ENCODE results near the gene FIZ1. TPM values are rescaled to one million over a fixed set of nuclear protein-coding genes. Genes with fewer than 3 reads are reported as not detected.

The FIZ1 gene
- total and polyA plus RNA-seq, 8 donors, result 6.8 to 12.6 (median 10.3) TPM

DNA sequence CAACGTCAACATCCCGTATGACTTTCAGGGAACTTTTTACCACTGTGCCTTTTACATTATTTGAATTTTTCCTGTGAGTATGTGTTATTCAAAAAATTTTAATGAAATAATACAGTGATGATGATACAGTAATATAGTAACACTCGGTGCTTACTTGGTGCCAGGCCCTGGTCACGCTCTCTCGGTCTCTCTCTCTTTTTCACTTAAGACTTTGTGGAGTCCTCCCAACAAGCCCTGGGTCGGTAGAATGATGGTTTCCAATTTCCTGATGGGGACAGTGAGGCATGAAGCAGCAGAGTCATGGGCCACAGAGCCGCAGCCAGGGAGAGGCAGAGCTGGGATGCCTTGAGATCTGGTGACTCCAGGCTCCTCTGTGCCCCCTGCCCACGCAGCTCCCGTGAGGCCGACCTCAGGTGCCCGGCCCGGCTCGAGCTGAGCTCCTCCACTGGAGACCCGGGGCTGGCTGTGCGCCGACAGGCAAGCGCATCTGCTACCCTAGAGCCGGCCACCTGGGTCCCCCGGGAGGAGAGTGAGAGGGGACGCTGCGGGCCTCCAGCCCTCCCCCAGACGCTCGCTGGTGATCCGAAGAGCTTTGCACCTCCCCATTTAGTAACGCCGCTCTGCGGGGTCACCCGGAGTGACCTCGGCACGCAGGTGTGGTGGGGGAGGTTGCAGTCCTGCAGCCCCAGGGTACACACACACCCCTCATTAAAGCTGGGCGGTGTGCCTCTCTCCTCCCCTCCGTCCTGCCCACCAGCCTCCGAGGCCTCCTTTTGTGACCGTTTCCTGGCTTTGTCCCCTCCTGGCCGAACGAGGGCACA lies 49.6 kb downstream of the FIZ1 start:
- Histone ChIP-seq H3K4me1 (peaks cover 0 to 4% (median 0%) of the 10 kb centered on the region in 3 donors), H3K36me3 (no peaks in the 10 kb centered on the region), H3K4me3 (peak overlapping the region in 1 of 4 donors; percentile 5), H3K9me3 (no peaks in the 10 kb centered on the region), H3K27ac (peak overlapping the region in 2 of 4 donors; percentile 18 to 37), H3K27me3 (peaks cover 0 to 9% (median 0%) of the 10 kb centered on the region in 4 donors)
- DNase-seq, result no peak
- no peak for FAIRE-seq
- peak; percentile 9 to 52 (median 37) for ATAC-seq
- TF ChIP-seq, protein P1, sequence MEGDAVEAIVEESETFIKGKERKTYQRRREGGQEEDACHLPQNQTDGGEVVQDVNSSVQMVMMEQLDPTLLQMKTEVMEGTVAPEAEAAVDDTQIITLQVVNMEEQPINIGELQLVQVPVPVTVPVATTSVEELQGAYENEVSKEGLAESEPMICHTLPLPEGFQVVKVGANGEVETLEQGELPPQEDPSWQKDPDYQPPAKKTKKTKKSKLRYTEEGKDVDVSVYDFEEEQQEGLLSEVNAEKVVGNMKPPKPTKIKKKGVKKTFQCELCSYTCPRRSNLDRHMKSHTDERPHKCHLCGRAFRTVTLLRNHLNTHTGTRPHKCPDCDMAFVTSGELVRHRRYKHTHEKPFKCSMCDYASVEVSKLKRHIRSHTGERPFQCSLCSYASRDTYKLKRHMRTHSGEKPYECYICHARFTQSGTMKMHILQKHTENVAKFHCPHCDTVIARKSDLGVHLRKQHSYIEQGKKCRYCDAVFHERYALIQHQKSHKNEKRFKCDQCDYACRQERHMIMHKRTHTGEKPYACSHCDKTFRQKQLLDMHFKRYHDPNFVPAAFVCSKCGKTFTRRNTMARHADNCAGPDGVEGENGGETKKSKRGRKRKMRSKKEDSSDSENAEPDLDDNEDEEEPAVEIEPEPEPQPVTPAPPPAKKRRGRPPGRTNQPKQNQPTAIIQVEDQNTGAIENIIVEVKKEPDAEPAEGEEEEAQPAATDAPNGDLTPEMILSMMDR (IDR thresholded peaks at IDR 0.05), result no peak
- intact Hi-C loops (cut with DNase I), result no loop called here
- WGBS, 2 donors, result 18% methylated on average over 36 of the region's 36 CpGs

DNA sequence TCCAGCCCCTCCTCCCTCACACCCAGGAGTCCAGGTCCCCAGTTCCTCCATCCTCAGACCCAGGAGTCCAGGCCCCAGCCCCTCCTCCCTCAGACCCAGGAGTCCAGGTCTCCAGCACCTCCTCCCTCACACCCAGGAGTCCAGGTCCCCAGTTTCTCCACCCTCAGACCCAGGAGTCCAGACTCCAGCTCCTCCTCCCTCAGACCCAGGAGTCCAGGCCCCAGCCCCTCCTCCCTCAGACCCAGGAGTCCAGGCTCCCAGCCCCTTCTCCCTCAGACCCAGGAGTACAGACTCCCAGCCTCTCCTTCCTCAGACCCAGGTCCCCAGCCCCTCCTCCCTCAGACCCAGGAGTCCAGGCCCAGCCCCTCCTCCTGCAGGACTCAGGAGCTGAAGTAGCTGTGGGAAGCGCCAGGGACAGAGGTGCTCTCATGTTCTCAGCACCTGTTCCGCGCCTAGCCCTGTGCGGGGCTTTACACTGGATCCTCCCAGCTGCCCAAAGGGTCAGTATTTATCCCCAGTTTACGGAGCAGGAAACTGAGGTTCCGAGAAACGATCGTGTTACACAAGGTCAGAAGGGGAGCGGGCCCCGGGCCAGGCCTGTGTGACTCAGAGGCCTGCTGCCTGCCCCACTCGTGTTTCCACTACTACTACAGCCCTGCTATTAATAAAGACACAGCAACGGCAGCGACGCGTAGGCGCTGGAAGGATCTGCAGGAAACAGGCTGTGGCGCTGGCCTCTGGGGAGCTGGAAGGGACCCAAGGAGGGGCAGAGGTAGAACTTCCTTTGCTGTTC lies 52.3 kb downstream of the FIZ1 start:
- FAIRE-seq (no peak), ATAC-seq (peak in 3 of 4 donors; percentile 68 to 82 (median 76)), DNase-seq (peak in 3 of 6 donors; percentile 23 to 45 (median 37))
- intact Hi-C loops (cut with DNase I), result no loop called here
- H3K27ac ChIP-seq, result peak overlapping the region in 2 of 4 donors; percentile 50 to 55
- H3K4me1 ChIP-seq, result peaks cover 0 to 4% (median 0%) of the 10 kb centered on the region in 3 donors
- WGBS, 2 donors, result 60 to 63% methylated on average over 17 of the region's 17 CpGs
- no peaks in the 10 kb centered on the region for H3K36me3 ChIP-seq
- TF ChIP-seq, protein P1 (IDR thresholded peaks at IDR 0.05), result no peak
- no peak overlapping the region for H3K4me3 ChIP-seq
- H3K9me3 ChIP-seq, result no peaks in the 10 kb centered on the region
- peaks cover 0 to 9% (median 0%) of the 10 kb centered on the region in 4 donors for H3K27me3 ChIP-seq

DNA sequence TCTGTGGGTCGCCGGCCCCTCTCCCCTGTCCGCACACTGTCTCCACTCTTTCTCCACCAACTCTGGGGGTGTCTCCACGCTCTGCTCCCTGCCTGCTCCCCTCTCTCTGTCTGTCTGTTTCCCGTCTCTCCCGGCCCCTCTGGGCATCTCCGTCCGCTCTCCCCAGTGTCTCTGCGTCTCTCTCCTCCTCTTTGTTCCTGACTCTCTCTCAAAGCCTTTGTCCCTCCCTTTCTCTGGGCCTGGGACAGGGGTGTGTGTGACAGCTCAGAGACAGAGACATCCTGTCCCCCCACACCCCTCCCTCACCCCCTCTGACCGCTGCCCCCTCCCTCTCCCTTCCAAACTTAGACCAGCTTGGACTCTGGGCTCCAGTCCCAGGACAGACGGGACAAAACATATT lies 53.3 kb downstream of the FIZ1 start:
- Histone ChIP-seq H3K27ac (no peak overlapping the region), H3K4me1 (peaks cover 0 to 4% (median 0%) of the 10 kb centered on the region in 3 donors), H3K27me3 (peaks cover 0 to 9% (median 0%) of the 10 kb centered on the region in 4 donors), H3K9me3 (no peaks in the 10 kb centered on the region), H3K4me3 (no peak overlapping the region), H3K36me3 (no peaks in the 10 kb centered on the region)
- ATAC-seq (no peak), DNase-seq (no peak), FAIRE-seq (no peak)
- WGBS, 2 donors, result 49 to 56% methylated on average over 11 of the region's 11 CpGs
- intact Hi-C loops (cut with DNase I), result no loop called here
- TF ChIP-seq, protein P1 (IDR thresholded peaks at IDR 0.05), result no peak

DNA sequence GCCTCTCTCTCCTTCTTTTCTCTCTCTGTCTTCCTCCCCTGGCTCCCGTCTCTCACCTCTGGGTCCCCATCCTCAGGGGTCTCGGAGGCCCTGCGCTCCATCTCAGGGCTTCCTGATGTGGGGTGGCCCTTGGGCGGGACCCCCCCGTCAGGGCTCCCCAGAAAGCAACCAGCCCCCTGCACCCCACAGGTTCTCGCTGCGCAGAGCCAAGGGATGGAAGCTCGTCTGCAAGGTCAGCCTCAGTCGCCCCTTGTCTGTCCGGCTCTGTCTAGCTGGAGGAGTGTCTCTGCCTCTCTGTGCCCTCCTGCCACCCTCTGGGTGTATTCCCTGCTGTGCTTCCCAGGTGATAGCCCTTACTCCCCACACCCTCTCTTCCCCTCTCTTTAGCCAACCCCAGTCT lies 53.9 kb downstream of the FIZ1 start, which contains the start of gene SBK3:
SBK3 (minus strand) TSS at position 101 of the 400 bp plus-strand sequence; CDS start at position 101, 0 bp downstream.
- Histone ChIP-seq H3K4me3 (no peak within 1 kb of the TSS), H3K27me3 (peaks cover 0 to 9% (median 0%) of the 10 kb centered on the region in 4 donors), H3K4me1 (peaks cover 0 to 4% (median 0%) of the 10 kb centered on the region in 3 donors), H3K27ac (no peak within 1 kb of the TSS), H3K9me3 (no peaks in the 10 kb centered on the region), H3K36me3 (no peaks in the 10 kb centered on the region)
- intact Hi-C loops (cut with DNase I), result no loop called here
- DNase-seq (no peak), ATAC-seq (no peak), FAIRE-seq (no peak)
- TF ChIP-seq, protein P1 (IDR thresholded peaks at IDR 0.05), result no peak
- WGBS, 2 donors, result 50 to 54% methylated on average over 10 of the region's 10 CpGs

All from pancreas (tissue), 10 donors.